AG04450 (cell line): ENCODE results near the gene ZNF385D. TPM values are rescaled to one million over a fixed set of nuclear protein-coding genes. Genes with fewer than 3 reads are reported as not detected.

Source experiments
- CTCF ChIA-PET: fragments of 300-600, 350-600 bp; formaldehyde crosslinking; extraction: SDS; loops from one replicate; lab custom pipeline; 2022; ENCODE audit warnings: antibody characterized with exemption, inconsistent platforms; lab: Charles Lee
- POLR2A ChIA-PET: fragments of 350-600 bp; formaldehyde crosslinking; extraction: SDS; loops from one replicate; lab custom pipeline; 2021; ENCODE audit warnings: antibody characterized with exemption, inconsistent platforms; lab: Yijun Ruan, JAX
- DNase-seq: peaks from one replicate; pipeline ENCODE4 v3.0.0-alpha.2; 2011; ENCODE audit warnings: low read depth, low spot score
- H3K27ac ChIP-seq: one replicate; pipeline ENCODE4 v1.5.1; 2012; ENCODE audit warnings: low read depth, low read length, control low read depth
- H3K27me3 ChIP-seq: one replicate; pipeline ENCODE4 v1.6.0; 2012; ENCODE audit warnings: low read length; ENCODE audit not compliant: control insufficient read depth, insufficient read depth
- H3K4me3 ChIP-seq: 2 replicates; pipeline ENCODE4 v1.5.1; 2011; ENCODE audit warnings: mild to moderate bottlenecking, low read depth, low read length, control low read depth
- H3K9me3 ChIP-seq: 2 replicates; pipeline ENCODE4 v1.5.1; 2012; ENCODE audit warnings: low read length; ENCODE audit not compliant: control insufficient read depth, insufficient read depth
- CTCF ChIP-seq: IDR thresholded peaks from 2 replicates; pipeline ENCODE4 v1.5.1; 2011; ENCODE audit warnings: low read depth, low read length, control low read depth, inconsistent platforms
- polyA plus RNA-seq: library from polyadenylated mRNA; depleted of rRNA; stranded (reverse); fragments of >200 nt; gene quantifications from 2 replicates; pipeline ENCODE4 v1.2.3, GENCODE V29; 2011

Gene ZNF385D
- polyA plus RNA-seq, 1 experiment: 0.10 TPM

GRCh38 chr3:21618695-21619094 lies 132.3 kb downstream of the ZNF385D start:
- H3K27me3 ChIP-seq: no peaks in the 10 kb centered on the region
- POLR2A ChIA-PET: no interaction called here
- no peak overlapping the region for H3K27ac ChIP-seq
- CTCF ChIA-PET: no interaction called here
- TF ChIP-seq CTCF: no peak
- no peak for DNase-seq
- H3K9me3 ChIP-seq: no peaks in the 10 kb centered on the region
- H3K4me3 ChIP-seq: no peak overlapping the region

- ChIA-PET CTCF (no interaction called here), POLR2A (no interaction called here)
- TF ChIP-seq CTCF: no peak
- no peak for DNase-seq
- no peaks in the 10 kb centered on the region for H3K27me3 ChIP-seq
- H3K4me3 ChIP-seq: no peak overlapping the region
- H3K9me3 ChIP-seq: no peaks in the 10 kb centered on the region
- no peak overlapping the region for H3K27ac ChIP-seq
Observed at GRCh38 chr3:21613372-21614070, 137.5 kb downstream of the ZNF385D start.

GRCh38 chr3:21601178-21601577 lies 149.8 kb downstream of the ZNF385D start:
- H3K27ac ChIP-seq: no peak overlapping the region
- TF ChIP-seq CTCF: no peak
- ChIA-PET CTCF (no interaction called here), POLR2A (no interaction called here)
- no peak for DNase-seq
- H3K9me3 ChIP-seq: no peaks in the 10 kb centered on the region
- H3K4me3 ChIP-seq: no peak overlapping the region
- H3K27me3 ChIP-seq: no peaks in the 10 kb centered on the region

GRCh38 chr3:21599890-21600289 lies 151.1 kb downstream of the ZNF385D start:
- no peak overlapping the region for H3K27ac ChIP-seq
- TF ChIP-seq CTCF: no peak
- H3K4me3 ChIP-seq: no peak overlapping the region
- DNase-seq: no peak
- H3K27me3 ChIP-seq: no peaks in the 10 kb centered on the region
- CTCF ChIA-PET: no interaction called here
- H3K9me3 ChIP-seq: no peaks in the 10 kb centered on the region
- POLR2A ChIA-PET: no interaction called here

GRCh38 chr3:21592828-21593227 lies 158.2 kb downstream of the ZNF385D start:
- Histone ChIP-seq H3K27ac (no peak overlapping the region), H3K27me3 (no peaks in the 10 kb centered on the region), H3K9me3 (no peaks in the 10 kb centered on the region), H3K4me3 (no peak overlapping the region)
- CTCF ChIA-PET: no interaction called here
- POLR2A ChIA-PET: interaction anchor here (0.7 kb wide), 1 partner anchor 1170 kb away, joined by 7 read pairs; no protein-coding TSS in a partner anchor
- TF ChIP-seq CTCF: no peak
- no peak for DNase-seq
